ENCODE measurements around the gene SERPINE1. TPM values are rescaled to one million over a fixed set of nuclear protein-coding genes. Genes with fewer than 3 reads are reported as not detected.

The SERPINE1 gene
- total RNA-seq, 1 experiment from 2014 or later: 12.8 TPM

DNA sequence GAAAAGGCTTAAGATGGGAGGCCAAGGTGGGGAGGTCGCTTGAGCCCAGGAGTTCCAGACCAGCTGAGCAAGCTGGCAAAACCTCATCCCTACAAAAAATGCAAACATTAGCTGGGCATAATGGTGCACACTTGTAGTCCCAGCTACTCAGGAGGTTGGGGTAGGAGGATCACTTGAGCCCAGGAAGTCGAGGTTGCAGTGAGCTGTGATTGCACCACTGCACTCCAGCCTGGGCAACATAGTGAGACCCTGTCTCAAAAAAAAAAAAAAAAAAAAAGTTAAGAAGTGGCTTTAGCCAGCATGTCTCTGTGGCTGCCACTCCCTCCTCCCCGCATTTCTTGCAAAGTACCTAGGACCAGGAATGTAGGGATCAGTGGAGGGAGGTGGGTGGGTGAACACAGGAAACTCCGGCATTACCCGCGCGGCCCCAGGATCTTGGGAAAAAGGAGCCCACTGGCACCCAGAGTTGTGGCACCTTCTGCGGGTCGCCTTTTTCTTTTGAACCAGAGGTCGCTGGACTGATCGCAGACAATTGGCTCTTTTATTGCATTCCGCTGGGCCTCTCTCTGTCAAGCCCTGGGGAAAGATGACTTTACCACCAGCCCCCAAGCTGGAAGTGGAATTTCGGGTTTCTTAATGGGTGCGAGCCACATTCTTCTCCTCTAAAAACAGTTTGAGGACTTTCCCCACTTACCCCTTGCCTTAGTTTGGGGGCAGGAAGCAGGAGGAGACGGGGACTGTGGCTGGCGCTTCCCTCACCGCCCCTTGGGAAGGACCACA, 35.0 kb downstream of the SERPINE1 start:
- DNase-seq (ENCODE audit: low read depth, low spot score) (no peak), ATAC-seq (no peak)
- Histone ChIP-seq H3K79me2 (ENCODE audit: insufficient read depth, low read length) (peaks cover 23% of the 10 kb centered on the region; the same call in 1 of the 2 replicates), H3K4me1 (ENCODE audit: control insufficient read depth in 1 of 2, insufficient read depth in 2 of 2, low read length in 2 of 2) (peaks cover 54 to 97% of the 10 kb centered on the region in 2 experiments), H3K4me3 (replicated peaks in 1 of 2; ENCODE audit: low read depth in 1 of 2, low read length in 2 of 2) (peak overlapping the region; percentile 51 to 73), H3K9me3 (ENCODE audit: control insufficient read depth in 1 of 2, insufficient read depth in 1 of 2, low read depth in 1 of 2, low read length in 2 of 2) (no peaks in the 10 kb centered on the region), H4K20me1 (ENCODE audit: insufficient read depth) (no peaks in the 10 kb centered on the region), H3K27ac (ENCODE audit: low read depth, low read length) (peak overlapping the region; percentile 97), H3K36me3 (ENCODE audit: control insufficient read depth in 1 of 2, insufficient read depth in 2 of 2, low read length in 2 of 2) (peaks cover 6 to 24% of the 10 kb centered on the region in 2 experiments; a peak in 3 of 4 replicates), H3K9ac (ENCODE audit: low read length) (peak overlapping the region; percentile 79), H3K4me2 (ENCODE audit: low read length) (peak overlapping the region; percentile 85), H3K27me3 (ENCODE audit: insufficient read depth, low read length) (no peaks in the 10 kb centered on the region), H3K9me2 (ENCODE audit: insufficient read depth) (no peaks in the 10 kb centered on the region), H2AFZ (ENCODE audit: low read depth, low read length, poor library complexity, severe bottlenecking) (no peak overlapping the region)
- ChIA-PET CTCF (interaction anchor here (1.0 to 2.3 kb wide), 6 partner anchors 12 to 121 kb away, joined by 3 to 12 read pairs (median 5); no protein-coding TSS in a partner anchor), RAD21 (ENCODE audit: low non-redundant PET in 1 of 2, low total read pairs in 2 of 2, uncharacterized antibody in 2 of 2, unreplicated experiment in 2 of 2) (interaction anchor here in 1 of 2 experiments (0.6 to 1.4 kb wide), 2 partner anchors 9 to 18 kb away, joined by 3 read pairs; no protein-coding TSS in a partner anchor), POLR2A (interaction anchor here (0.6 to 2.4 kb wide), 9 partner anchors 12 to 287 kb away, joined by 3 to 15 read pairs (median 4); partner anchors contain the start of genes SERPINE1 and SRRT)
- TF ChIP-seq, protein P1, sequence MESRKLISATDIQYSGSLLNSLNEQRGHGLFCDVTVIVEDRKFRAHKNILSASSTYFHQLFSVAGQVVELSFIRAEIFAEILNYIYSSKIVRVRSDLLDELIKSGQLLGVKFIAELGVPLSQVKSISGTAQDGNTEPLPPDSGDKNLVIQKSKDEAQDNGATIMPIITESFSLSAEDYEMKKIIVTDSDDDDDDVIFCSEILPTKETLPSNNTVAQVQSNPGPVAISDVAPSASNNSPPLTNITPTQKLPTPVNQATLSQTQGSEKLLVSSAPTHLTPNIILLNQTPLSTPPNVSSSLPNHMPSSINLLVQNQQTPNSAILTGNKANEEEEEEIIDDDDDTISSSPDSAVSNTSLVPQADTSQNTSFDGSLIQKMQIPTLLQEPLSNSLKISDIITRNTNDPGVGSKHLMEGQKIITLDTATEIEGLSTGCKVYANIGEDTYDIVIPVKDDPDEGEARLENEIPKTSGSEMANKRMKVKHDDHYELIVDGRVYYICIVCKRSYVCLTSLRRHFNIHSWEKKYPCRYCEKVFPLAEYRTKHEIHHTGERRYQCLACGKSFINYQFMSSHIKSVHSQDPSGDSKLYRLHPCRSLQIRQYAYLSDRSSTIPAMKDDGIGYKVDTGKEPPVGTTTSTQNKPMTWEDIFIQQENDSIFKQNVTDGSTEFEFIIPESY (IDR thresholded peaks at IDR 0.05; ENCODE audit: extremely low read depth, insufficient replicate concordance, low read length): no peak
- TF ChIP-seq FOSL1 (IDR thresholded peaks at IDR 0.05; ENCODE audit: low read depth): no peak
- no peak for TF ChIP-seq SRF (IDR thresholded peaks at IDR 0.05; ENCODE audit: low read depth)
- TF ChIP-seq EGR1 (IDR thresholded peaks at IDR 0.05; ENCODE audit: low read depth): no peak
- TF ChIP-seq JUND (IDR thresholded peaks at IDR 0.05): no peak
- TF ChIP-seq CBX3 (IDR thresholded peaks at IDR 0.05; ENCODE audit: low read depth): no peak
- TF ChIP-seq RAD21 (IDR thresholded peaks at IDR 0.05; ENCODE audit: low read depth): no peak
- no peak for TF ChIP-seq ZNF274 (IDR thresholded peaks at IDR 0.05; ENCODE audit: low read depth, low read length)
- no peak for TF ChIP-seq REST (IDR thresholded peaks at IDR 0.05; ENCODE audit: low read depth)
- no peak for TF ChIP-seq SP1 (IDR thresholded peaks at IDR 0.05; ENCODE audit: low read depth)
- TF ChIP-seq CEBPB (IDR thresholded peaks at IDR 0.05; ENCODE audit: low read depth): no peak
- TF ChIP-seq SIN3A (IDR thresholded peaks at IDR 0.05; ENCODE audit: low read depth): no peak
- TF ChIP-seq, protein P2, sequence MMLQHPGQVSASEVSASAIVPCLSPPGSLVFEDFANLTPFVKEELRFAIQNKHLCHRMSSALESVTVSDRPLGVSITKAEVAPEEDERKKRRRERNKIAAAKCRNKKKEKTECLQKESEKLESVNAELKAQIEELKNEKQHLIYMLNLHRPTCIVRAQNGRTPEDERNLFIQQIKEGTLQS (IDR thresholded peaks at IDR 0.05): no peak
- intact Hi-C loops (cut with micrococcal nuclease): no loop called here
- BruUV-seq (replicated peaks): TSS peak; percentile 18
